ENCODE measurements around the gene RNU6-8.

RNU6-8 gene

GRCh38 chr14:32192712-32193373, 10.2 kb downstream of the RNU6-8 start:
- TF ChIP-seq YY1 (IDR thresholded peaks at IDR 0.05; ENCODE audit: low read depth) = no peak

GRCh38 chr14:32190673-32191072, 12.4 kb downstream of the RNU6-8 start:
- TF ChIP-seq ZBTB7A (IDR thresholded peaks at IDR 0.05; ENCODE audit: low read depth) = no peak
- no peak for TF ChIP-seq RAD21 (IDR thresholded peaks at IDR 0.05; ENCODE audit: low read depth)
- TF ChIP-seq USF1 (IDR thresholded peaks at IDR 0.05) = no peak
- TF ChIP-seq CEBPB (IDR thresholded peaks at IDR 0.05) = no peak
- no peak for TF ChIP-seq FOXM1 (IDR thresholded peaks at IDR 0.05; ENCODE audit: borderline replicate concordance, low read depth)
- no peak for TF ChIP-seq NFIC (IDR thresholded peaks at IDR 0.05)
- TF ChIP-seq TAF1 (IDR thresholded peaks at IDR 0.05; ENCODE audit: low read depth) = no peak
- TF ChIP-seq TCF12 (IDR thresholded peaks at IDR 0.05; ENCODE audit: low read depth) = no peak
- no peak for TF ChIP-seq YY1 (IDR thresholded peaks at IDR 0.05; ENCODE audit: low read depth)
- no peak for TF ChIP-seq EP300 (IDR thresholded peaks at IDR 0.05; ENCODE audit: borderline replicate concordance)
- no peak for TF ChIP-seq MAX (IDR thresholded peaks at IDR 0.05)
- no peak for TF ChIP-seq EGR1 (IDR thresholded peaks at IDR 0.05)
- no peak for TF ChIP-seq REST (IDR thresholded peaks at IDR 0.05; ENCODE audit: low read depth)
- no peak for TF ChIP-seq TEAD4 (IDR thresholded peaks at IDR 0.05)
- TF ChIP-seq CREB1 (IDR thresholded peaks at IDR 0.05; ENCODE audit: low read depth) = no peak

GRCh38 chr14:32189811-32190210, 13.3 kb downstream of the RNU6-8 start:
- TF ChIP-seq YY1 (IDR thresholded peaks at IDR 0.05; ENCODE audit: low read depth) (no peak), TEAD4 (IDR thresholded peaks at IDR 0.05) (no peak), CEBPB (IDR thresholded peaks at IDR 0.05) (no peak), EGR1 (IDR thresholded peaks at IDR 0.05) (no peak), EP300 (IDR thresholded peaks at IDR 0.05; ENCODE audit: borderline replicate concordance) (no peak)

- TF ChIP-seq YY1 (IDR thresholded peaks at IDR 0.05; ENCODE audit: low read depth) (no peak), TAF1 (IDR thresholded peaks at IDR 0.05; ENCODE audit: low read depth) (no peak), REST (IDR thresholded peaks at IDR 0.05; ENCODE audit: low read depth) (no peak), EGR1 (IDR thresholded peaks at IDR 0.05) (no peak), CREB1 (IDR thresholded peaks at IDR 0.05; ENCODE audit: low read depth) (no peak), RAD21 (IDR thresholded peaks at IDR 0.05; ENCODE audit: low read depth) (no peak), FOXM1 (IDR thresholded peaks at IDR 0.05; ENCODE audit: borderline replicate concordance, low read depth) (no peak), MAX (IDR thresholded peaks at IDR 0.05) (no peak), TEAD4 (IDR thresholded peaks at IDR 0.05) (no peak), CEBPB (IDR thresholded peaks at IDR 0.05) (no peak), USF1 (IDR thresholded peaks at IDR 0.05) (no peak)
These were observed 16.8 kb downstream of the RNU6-8 start for GRCh38 chr14:32186248-32186647.

GRCh38 chr14:32185097-32185496, 18.0 kb downstream of the RNU6-8 start:
- TF ChIP-seq TEAD4 (IDR thresholded peaks at IDR 0.05) = no peak
- no peak for TF ChIP-seq EGR1 (IDR thresholded peaks at IDR 0.05)
- no peak for TF ChIP-seq CEBPB (IDR thresholded peaks at IDR 0.05)
- TF ChIP-seq TAF1 (IDR thresholded peaks at IDR 0.05; ENCODE audit: low read depth) = no peak
- TF ChIP-seq CREB1 (IDR thresholded peaks at IDR 0.05; ENCODE audit: low read depth) = no peak
- TF ChIP-seq FOXM1 (IDR thresholded peaks at IDR 0.05; ENCODE audit: borderline replicate concordance, low read depth) = no peak
- no peak for TF ChIP-seq RAD21 (IDR thresholded peaks at IDR 0.05; ENCODE audit: low read depth)
- no peak for TF ChIP-seq NFIC (IDR thresholded peaks at IDR 0.05)
- TF ChIP-seq TCF12 (IDR thresholded peaks at IDR 0.05; ENCODE audit: low read depth) = no peak
- TF ChIP-seq ZBTB7A (IDR thresholded peaks at IDR 0.05; ENCODE audit: low read depth) = no peak
- TF ChIP-seq USF1 (IDR thresholded peaks at IDR 0.05) = no peak
- TF ChIP-seq MAX (IDR thresholded peaks at IDR 0.05) = no peak
